Neural cell (in vitro differentiated cells): ENCODE measurements around the gene BCL2L11.

Experiments
- CTCF ChIP-seq: fragments of 450-650 bp; IDR thresholded peaks from 2 replicates; pipeline ENCODE4 v1.5.1; 2014; ENCODE audit warnings: antibody characterized with exemption, mild to moderate bottlenecking, moderate library complexity; ENCODE audit not compliant: poor library complexity, severe bottlenecking
- EP300 ChIP-seq: fragments of 450-650 bp; conservative IDR thresholded peaks from 2 replicates; pipeline ENCODE4 v1.6.1; 2014; ENCODE audit warnings: antibody characterized with exemption, mild to moderate bottlenecking, moderate library complexity; ENCODE audit not compliant: poor library complexity, severe bottlenecking
- REST ChIP-seq: IDR thresholded peaks from 2 replicates; pipeline ENCODE4 v1.6.1; 2012; ENCODE audit warnings: borderline replicate concordance
- TAF1 ChIP-seq: IDR thresholded peaks from 2 replicates; pipeline ENCODE4 v1.6.1; 2012; ENCODE audit warnings: low read depth

GRCh38 chr2:111119822-111120252 is 877 bp upstream of the BCL2L11 start:
- TF ChIP-seq EP300 (no peak), CTCF (no peak), TAF1 (no peak), REST (no peak)
